ENCODE data around the gene INCENP.
A peak's percentile ranks its signal among the peaks of the same experiment; 100 is the strongest.

Gene INCENP

GRCh38 chr11:62120431-62120830, 3.4 kb upstream of the INCENP start:
- POLR2A ChIA-PET, result no interaction called here
- TF ChIP-seq CTCF (IDR thresholded peaks at IDR 0.05; ENCODE audit: control extremely low read depth, extremely low read depth, low read depth, missing control alignments), result no peak
- CTCF ChIA-PET, result interaction anchor here (1.3 to 4.1 kb wide), 2 partner anchors 12 to 222 kb away, joined by 3 to 18 read pairs; no protein-coding TSS in a partner anchor
- DNase-seq (ENCODE audit: extremely low spot score), result no peak

GRCh38 chr11:62122076-62122475, 1.7 kb upstream of the INCENP start:
- no peak for TF ChIP-seq CTCF (IDR thresholded peaks at IDR 0.05; ENCODE audit: control extremely low read depth, extremely low read depth, low read depth, missing control alignments)
- CTCF ChIA-PET, result interaction anchor here (1.2 to 4.1 kb wide), 3 partner anchors 10 to 40 kb away, joined by 3 to 18 read pairs (median 4); no protein-coding TSS in a partner anchor

GRCh38 chr11:62124186-62125113, 639 bp downstream of the INCENP start:
- POLR2A ChIA-PET, result no interaction called here
- no peak for TF ChIP-seq CTCF (IDR thresholded peaks at IDR 0.05; ENCODE audit: control extremely low read depth, extremely low read depth, low read depth, missing control alignments)
- DNase-seq (ENCODE audit: extremely low spot score), result peak; percentile 64
- CTCF ChIA-PET, result interaction anchor here (1.2 to 1.5 kb wide), 5 partner anchors 12 to 375 kb away, joined by 3 to 4 read pairs (median 3); partner anchors contain the start of gene FADS2

More at GRCh38 chr11:62122076-62122475, 1.7 kb upstream of the INCENP start:
- DNase-seq (ENCODE audit: extremely low spot score), result no peak
- POLR2A ChIA-PET, result no interaction called here

GRCh38 chr11:62125316-62125715, 1.5 kb downstream of the INCENP start:
- TF ChIP-seq CTCF (IDR thresholded peaks at IDR 0.05; ENCODE audit: control extremely low read depth, extremely low read depth, low read depth, missing control alignments), result no peak
- CTCF ChIA-PET, result interaction anchor here (1.2 kb wide), 1 partner anchor 13 kb away, joined by 4 read pairs; no protein-coding TSS in a partner anchor
- POLR2A ChIA-PET, result no interaction called here
- DNase-seq (ENCODE audit: extremely low spot score), result no peak

GRCh38 chr11:62125881-62126280, 2.1 kb downstream of the INCENP start:
- DNase-seq (ENCODE audit: extremely low spot score), result no peak
- ChIA-PET POLR2A (no interaction called here), CTCF (interaction anchor here (1.0 to 1.2 kb wide), 2 partner anchors 18 to 227 kb away, joined by 3 read pairs; no protein-coding TSS in a partner anchor)
- no peak for TF ChIP-seq CTCF (IDR thresholded peaks at IDR 0.05; ENCODE audit: control extremely low read depth, extremely low read depth, low read depth, missing control alignments)

GRCh38 chr11:62127426-62127825, 3.6 kb downstream of the INCENP start:
- no peak for DNase-seq (ENCODE audit: extremely low spot score)
- TF ChIP-seq CTCF (IDR thresholded peaks at IDR 0.05; ENCODE audit: control extremely low read depth, extremely low read depth, low read depth, missing control alignments), result no peak
- ChIA-PET CTCF (interaction anchor here (1.3 to 1.5 kb wide), 2 partner anchors 9 to 19 kb away, joined by 3 to 5 read pairs; no protein-coding TSS in a partner anchor), POLR2A (no interaction called here)

All from GM10248 (cell line).